ENCODE measurements around the gene PERM1.
"Not testable (repeated sequence)": the region's sequence is repeated elsewhere in the genome, so short reads cannot be mapped to it uniquely, and the experiment has no call there.

Gene PERM1

DNA sequence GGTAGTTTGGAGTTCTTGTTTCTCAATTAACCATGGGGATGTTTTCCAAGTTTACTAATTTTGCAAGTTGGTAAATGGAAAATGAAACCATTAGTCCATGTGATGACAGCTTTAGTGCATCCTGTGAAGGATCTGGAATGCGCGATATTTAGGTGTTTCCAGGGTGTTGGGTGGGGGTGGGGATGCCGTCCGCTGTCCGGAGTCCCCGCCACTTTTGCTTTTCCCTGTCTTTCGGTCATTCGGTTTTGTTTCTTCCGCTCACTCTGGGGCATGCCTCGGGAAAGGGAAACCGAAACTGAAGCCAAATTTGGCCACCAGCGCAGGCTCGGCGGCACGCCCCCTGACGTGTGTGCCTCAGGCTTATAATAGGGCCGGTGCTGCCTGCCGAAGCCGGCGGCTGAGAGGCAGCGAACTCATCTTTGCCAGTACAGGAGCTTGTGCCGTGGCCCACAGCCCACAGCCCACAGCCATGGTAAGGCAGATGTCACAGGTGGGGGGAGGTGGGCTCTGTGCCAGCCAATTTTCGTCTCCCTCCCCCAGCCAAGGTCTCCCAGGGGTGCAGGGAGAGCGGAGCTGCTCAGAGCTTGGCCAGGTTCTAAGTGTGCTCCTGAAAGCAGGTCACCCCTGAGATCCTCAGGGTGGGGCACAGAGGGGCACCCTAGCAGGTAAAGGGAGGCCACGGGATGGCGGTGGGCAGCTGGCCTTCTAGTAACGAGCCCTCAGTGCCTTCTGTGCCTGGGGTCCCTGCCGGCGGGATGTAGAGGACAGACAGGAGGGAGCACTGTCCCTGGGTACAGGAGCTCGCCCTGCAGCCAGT lies 31.4 kb upstream of the PERM1 start, which contains the start of gene ISG15:
Gene ISG15, plus strand, starts transcription at position 393 of the 817 bp plus-strand sequence. Its CDS starts 77 bp downstream, at position 470.
- peak within 1 kb of the TSS; percentile 87 for H3K4me3 ChIP-seq (ENCODE audit: low read depth, low read length)
- H3K9ac ChIP-seq (ENCODE audit: low read depth, low read length), result peak within 1 kb of the TSS; percentile 54
- no peaks in the 10 kb centered on the region for H3K36me3 ChIP-seq (ENCODE audit: control insufficient read depth, insufficient read depth, low read length)

DNA sequence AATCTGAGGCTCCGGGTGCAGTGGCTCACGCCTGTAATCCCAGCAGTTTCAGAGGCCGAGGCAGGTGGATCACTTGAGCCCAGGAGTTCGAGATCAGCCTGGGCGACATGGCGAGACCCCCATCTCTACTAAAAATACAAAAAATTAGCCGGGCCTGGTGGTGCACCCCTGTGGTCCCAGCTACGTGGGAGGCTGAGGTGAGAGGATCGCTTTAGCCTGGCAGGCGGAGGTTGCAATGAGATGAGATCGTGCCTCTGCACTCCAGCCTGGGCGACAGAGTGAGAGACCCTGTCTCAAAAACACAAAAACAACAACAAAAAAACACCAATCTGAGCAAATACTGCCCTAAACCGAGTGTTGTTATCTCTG lies 30.8 kb upstream of the PERM1 start:
- Histone ChIP-seq H3K4me1 (ENCODE audit: control insufficient read depth, insufficient read depth, low read length) (peaks cover 13% of the 10 kb centered on the region), H3K4me3 (ENCODE audit: low read depth, low read length) (peak overlapping the region; percentile 87)
- not testable (repeated sequence) for H3K36me3 ChIP-seq (ENCODE audit: control insufficient read depth, insufficient read depth, low read length); H3K9me3 ChIP-seq (ENCODE audit: control insufficient read depth, insufficient read depth, low read length); H3K27me3 ChIP-seq (ENCODE audit: control insufficient read depth, insufficient read depth, low read length); H3K9ac ChIP-seq (ENCODE audit: low read depth, low read length)

More for the DNA sequence above, 31.4 kb upstream of the PERM1 start, which contains the start of gene ISG15:
- Histone ChIP-seq H3K27me3 (ENCODE audit: control insufficient read depth, insufficient read depth, low read length) (peaks cover 4% of the 10 kb centered on the region), H3K9me3 (ENCODE audit: control insufficient read depth, insufficient read depth, low read length) (no peaks in the 10 kb centered on the region), H3K4me1 (ENCODE audit: control insufficient read depth, insufficient read depth, low read length) (peaks cover 13% of the 10 kb centered on the region)

DNA sequence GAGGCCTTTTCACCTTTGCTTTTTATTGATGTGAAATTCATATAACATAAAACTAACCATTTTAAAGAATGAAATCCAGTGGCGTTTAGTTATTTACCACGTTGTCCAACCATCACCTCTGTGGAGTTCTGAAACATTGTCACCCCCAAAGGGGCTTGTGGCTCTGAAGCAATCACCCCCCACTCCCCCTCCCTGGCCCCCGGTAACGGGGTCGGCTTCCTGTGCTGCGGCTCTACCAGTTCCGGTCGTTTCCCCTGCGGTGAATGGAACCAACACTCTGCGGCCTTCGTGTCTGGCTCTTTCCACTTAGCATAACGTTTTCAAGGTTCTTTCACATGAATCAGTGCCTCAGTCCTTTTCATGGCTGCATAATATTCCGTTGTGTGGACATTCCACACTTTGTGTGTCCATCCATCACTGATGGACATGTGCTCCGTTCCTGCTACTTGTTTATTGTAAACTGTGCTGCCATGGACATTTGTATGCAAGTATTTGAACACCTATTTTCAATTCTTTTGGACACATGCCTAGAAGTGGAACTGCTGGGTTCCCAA lies 29.6 kb upstream of the PERM1 start:
- H3K36me3 ChIP-seq (ENCODE audit: control insufficient read depth, insufficient read depth, low read length), result no peaks in the 10 kb centered on the region
- no peak overlapping the region for H3K4me3 ChIP-seq (ENCODE audit: low read depth, low read length)
- peaks cover 11% of the 10 kb centered on the region for H3K27me3 ChIP-seq (ENCODE audit: control insufficient read depth, insufficient read depth, low read length)
- no peaks in the 10 kb centered on the region for H3K9me3 ChIP-seq (ENCODE audit: control insufficient read depth, insufficient read depth, low read length)
- H3K9ac ChIP-seq (ENCODE audit: low read depth, low read length), result no peak overlapping the region
- H3K4me1 ChIP-seq (ENCODE audit: control insufficient read depth, insufficient read depth, low read length), result peaks cover 13% of the 10 kb centered on the region

DNA sequence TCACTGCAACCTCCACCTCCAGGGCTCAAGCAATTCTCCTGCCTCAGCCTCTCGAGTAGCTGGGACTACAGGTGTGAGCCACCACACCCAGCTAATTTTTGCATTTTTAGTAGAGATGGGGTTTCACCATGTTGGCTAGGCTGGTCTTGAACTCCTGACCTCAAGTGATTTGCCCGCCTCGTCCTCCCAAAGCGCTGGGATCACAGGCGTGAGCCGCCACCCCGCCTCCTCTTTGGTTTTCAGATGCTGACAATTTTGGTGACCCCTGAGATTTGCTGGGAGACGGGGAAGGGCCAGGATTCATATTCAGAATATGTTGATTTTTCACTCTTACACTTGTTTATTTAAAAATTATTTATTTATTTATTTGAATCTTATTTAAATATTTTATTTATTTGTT lies 28.2 kb upstream of the PERM1 start:
- H3K4me3 ChIP-seq (ENCODE audit: low read depth, low read length), result not testable (repeated sequence)

DNA sequence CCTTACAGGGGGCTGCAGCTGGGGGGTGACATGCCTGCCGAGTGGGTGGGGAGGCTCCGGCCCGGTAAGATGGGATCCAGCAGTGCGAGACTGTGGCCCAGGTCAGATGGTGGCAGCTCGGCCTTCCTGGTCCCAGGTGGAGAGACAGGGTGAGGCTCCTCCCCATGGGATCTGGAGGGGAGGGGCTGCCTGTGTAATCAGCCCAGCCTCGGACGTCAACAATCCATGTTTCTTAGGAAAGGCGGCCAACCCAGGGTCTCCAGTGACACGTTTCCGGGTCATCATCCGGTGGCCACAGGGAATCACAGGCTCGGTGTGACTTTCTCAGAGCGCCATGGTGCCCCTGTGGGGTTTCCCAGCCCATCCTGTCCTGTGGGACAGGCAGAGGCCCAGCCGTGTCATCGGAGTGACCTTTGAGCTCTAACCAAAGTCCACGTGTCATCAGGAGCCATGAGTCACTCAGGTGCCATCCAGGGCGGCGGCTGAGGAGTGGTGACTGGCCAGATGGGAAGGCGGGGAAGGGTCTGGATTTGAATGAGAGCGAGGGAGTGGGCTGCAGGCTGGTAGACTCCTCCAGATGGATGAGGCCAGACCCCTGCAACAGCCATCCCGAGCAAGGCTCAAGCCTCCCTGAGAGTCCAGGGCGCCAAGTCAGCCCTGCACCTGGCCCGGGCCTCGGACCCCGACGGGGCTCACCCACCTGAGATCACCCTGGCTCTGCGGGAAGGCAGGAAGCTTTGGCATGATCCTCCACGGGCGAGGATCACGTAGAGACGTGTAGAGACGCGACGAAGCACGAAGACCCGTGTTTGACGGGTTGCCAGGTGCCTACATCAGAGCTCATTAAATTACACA lies 24.6 kb upstream of the PERM1 start:
- Histone ChIP-seq H3K9me3 (ENCODE audit: control insufficient read depth, insufficient read depth, low read length) (no peaks in the 10 kb centered on the region), H3K4me3 (ENCODE audit: low read depth, low read length) (no peak overlapping the region), H3K4me1 (ENCODE audit: control insufficient read depth, insufficient read depth, low read length) (peaks cover 3% of the 10 kb centered on the region), H3K9ac (ENCODE audit: low read depth, low read length) (no peak overlapping the region), H3K36me3 (ENCODE audit: control insufficient read depth, insufficient read depth, low read length) (no peaks in the 10 kb centered on the region), H3K27me3 (ENCODE audit: control insufficient read depth, insufficient read depth, low read length) (peaks cover 30% of the 10 kb centered on the region)

More for the DNA sequence above, 28.2 kb upstream of the PERM1 start:
- H3K4me1 ChIP-seq (ENCODE audit: control insufficient read depth, insufficient read depth, low read length), result peaks cover 13% of the 10 kb centered on the region
- not testable (repeated sequence) for H3K9ac ChIP-seq (ENCODE audit: low read depth, low read length); H3K36me3 ChIP-seq (ENCODE audit: control insufficient read depth, insufficient read depth, low read length); H3K9me3 ChIP-seq (ENCODE audit: control insufficient read depth, insufficient read depth, low read length)
- H3K27me3 ChIP-seq (ENCODE audit: control insufficient read depth, insufficient read depth, low read length), result peaks cover 12% of the 10 kb centered on the region

DNA sequence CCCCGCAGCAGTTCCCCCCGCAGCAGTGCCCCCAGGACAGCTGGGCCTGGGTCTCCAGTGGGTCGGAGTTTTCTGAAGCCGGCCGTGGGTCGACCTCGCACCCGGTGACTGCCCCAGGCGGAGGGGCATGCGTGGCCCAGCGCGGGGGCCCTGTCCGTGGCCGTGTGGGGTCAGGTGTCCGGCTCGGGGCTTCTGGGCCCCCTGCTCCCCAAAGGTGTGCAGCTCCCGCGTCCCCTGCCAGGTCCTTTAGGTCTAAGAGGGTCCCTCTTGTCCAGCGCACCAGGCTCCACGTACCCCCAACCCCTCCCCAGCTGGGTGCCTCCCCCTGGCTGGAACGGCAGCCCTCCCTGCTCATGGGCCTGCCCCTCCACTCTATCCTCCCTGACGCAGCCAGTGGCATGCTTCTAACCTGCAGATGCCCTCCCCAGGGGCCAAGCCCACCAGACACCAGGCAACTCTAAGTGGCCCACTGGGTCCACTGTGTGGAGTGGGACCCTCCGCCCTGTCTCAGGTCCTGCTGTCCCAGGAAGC lies 23.9 kb upstream of the PERM1 start:
- Histone ChIP-seq H3K9me3 (ENCODE audit: control insufficient read depth, insufficient read depth, low read length) (no peaks in the 10 kb centered on the region), H3K27me3 (ENCODE audit: control insufficient read depth, insufficient read depth, low read length) (peaks cover 36% of the 10 kb centered on the region), H3K4me1 (ENCODE audit: control insufficient read depth, insufficient read depth, low read length) (peaks cover 3% of the 10 kb centered on the region), H3K36me3 (ENCODE audit: control insufficient read depth, insufficient read depth, low read length) (no peaks in the 10 kb centered on the region), H3K4me3 (ENCODE audit: low read depth, low read length) (no peak overlapping the region), H3K9ac (ENCODE audit: low read depth, low read length) (no peak overlapping the region)

DNA sequence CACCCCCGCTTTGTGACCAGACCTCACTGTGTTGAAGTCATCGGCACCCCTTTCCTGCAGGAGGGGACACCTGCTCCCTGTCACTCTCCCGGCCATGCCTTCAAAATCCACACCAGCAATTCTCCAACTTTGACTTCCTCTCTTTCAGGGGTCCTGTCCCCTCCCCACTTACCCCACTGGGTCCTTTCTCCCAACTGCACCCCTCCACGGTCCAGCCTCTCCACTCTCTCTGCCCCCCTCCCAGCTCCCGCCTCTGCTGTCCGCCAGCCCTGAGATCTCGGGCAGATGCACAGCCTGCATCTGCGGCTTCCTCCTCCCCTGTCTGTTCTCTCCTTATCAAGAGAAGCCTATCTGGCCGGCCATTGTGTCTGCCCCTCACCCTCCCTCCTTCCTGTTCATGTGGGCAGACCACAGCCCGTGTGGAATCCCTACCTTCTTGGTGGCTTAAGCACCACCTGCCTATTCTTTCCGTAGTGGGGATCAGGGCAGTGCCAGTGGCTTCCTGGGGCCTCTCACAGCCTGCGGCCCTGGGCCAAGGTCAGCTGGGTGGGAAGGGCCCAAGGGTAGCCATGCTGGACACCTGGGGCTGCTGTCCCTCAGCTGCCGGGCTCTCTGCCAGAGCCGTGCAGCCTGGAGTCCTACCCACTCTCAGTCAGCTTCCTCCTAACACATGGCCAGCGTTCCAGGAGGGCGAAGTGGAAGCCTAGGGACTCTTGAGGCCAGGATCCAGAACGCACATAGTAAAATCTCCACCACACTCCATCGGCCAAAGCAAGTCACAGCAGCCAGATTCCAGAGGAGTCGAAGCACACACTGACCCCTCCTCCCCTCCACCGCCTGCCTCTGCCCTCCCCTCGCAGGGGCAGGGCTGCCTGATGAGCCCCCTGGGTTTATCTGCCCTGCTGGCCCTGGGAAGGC lies 23.1 kb upstream of the PERM1 start:
- Histone ChIP-seq H3K4me3 (ENCODE audit: low read depth, low read length) (no peak overlapping the region), H3K36me3 (ENCODE audit: control insufficient read depth, insufficient read depth, low read length) (no peaks in the 10 kb centered on the region), H3K27me3 (ENCODE audit: control insufficient read depth, insufficient read depth, low read length) (peaks cover 37% of the 10 kb centered on the region), H3K4me1 (ENCODE audit: control insufficient read depth, insufficient read depth, low read length) (peaks cover 3% of the 10 kb centered on the region), H3K9me3 (ENCODE audit: control insufficient read depth, insufficient read depth, low read length) (no peaks in the 10 kb centered on the region), H3K9ac (ENCODE audit: low read depth, low read length) (no peak overlapping the region)

DNA sequence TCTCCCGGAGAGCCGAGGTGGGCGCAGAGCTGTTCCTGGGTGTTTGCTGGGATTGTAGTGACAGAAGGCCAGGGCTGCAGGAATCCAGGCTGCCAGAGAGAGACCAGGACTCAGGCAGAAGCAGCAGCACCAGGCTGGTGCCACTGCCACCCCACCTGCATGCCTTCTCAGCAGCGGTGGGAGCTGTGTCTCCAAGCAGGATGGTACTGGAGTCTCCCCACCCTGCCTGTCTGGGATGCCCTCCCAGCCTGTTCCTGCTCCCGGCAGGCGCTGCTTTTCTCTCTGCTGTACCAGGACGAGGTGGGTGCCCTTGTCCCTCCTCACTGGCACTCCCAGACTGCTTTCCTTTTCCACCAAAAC lies 22.5 kb upstream of the PERM1 start:
- Histone ChIP-seq H3K4me3 (ENCODE audit: low read depth, low read length) (no peak overlapping the region), H3K9ac (ENCODE audit: low read depth, low read length) (no peak overlapping the region), H3K4me1 (ENCODE audit: control insufficient read depth, insufficient read depth, low read length) (peaks cover 3% of the 10 kb centered on the region)

DNA sequence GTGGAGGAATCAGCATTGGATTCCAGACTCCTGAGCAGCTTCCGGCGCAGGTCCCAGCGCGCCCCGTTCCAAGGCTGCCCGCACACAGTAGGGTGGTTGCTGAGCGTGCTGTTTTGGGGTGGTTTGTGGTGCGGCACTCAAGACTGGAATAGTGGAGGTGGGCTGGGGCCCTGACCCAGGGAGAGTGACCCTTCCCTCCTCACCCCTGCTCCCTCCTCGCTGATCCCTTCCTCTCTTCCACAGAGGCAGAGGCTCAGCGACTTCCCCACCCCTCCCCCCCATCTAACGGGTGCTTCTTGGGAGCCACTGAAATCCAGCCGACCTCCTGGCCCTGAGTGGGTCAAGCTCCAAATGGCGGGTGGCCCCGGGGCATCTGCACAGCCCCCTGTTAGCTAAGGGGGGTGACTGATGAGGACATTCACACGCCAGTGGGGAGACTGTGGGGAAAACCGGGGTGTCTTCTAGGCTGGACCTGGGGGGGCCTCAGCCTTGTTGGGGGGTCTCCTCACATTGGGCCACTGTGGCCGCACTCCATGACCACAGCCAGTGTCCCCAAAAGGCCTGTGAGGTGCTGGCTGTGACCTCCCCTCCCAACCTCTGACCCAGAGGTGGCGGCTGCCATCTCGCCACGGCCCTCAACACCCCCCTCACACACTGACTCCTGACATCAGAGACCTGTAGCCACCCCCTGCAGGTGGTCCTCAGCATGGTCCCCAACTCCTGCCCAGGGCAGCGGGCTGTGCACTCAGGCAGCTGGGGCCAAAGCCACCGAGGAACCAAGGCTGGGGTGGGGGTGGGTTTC lies 21.9 kb upstream of the PERM1 start:
- H3K36me3 ChIP-seq (ENCODE audit: control insufficient read depth, insufficient read depth, low read length), result no peaks in the 10 kb centered on the region
- no peak overlapping the region for H3K4me3 ChIP-seq (ENCODE audit: low read depth, low read length)
- no peaks in the 10 kb centered on the region for H3K9me3 ChIP-seq (ENCODE audit: control insufficient read depth, insufficient read depth, low read length)
- peaks cover 37% of the 10 kb centered on the region for H3K27me3 ChIP-seq (ENCODE audit: control insufficient read depth, insufficient read depth, low read length)
- no peak overlapping the region for H3K9ac ChIP-seq (ENCODE audit: low read depth, low read length)
- H3K4me1 ChIP-seq (ENCODE audit: control insufficient read depth, insufficient read depth, low read length), result peaks cover 3% of the 10 kb centered on the region

More for the DNA sequence above, 22.5 kb upstream of the PERM1 start:
- Histone ChIP-seq H3K36me3 (ENCODE audit: control insufficient read depth, insufficient read depth, low read length) (no peaks in the 10 kb centered on the region), H3K27me3 (ENCODE audit: control insufficient read depth, insufficient read depth, low read length) (peaks cover 39% of the 10 kb centered on the region), H3K9me3 (ENCODE audit: control insufficient read depth, insufficient read depth, low read length) (no peaks in the 10 kb centered on the region)

DNA sequence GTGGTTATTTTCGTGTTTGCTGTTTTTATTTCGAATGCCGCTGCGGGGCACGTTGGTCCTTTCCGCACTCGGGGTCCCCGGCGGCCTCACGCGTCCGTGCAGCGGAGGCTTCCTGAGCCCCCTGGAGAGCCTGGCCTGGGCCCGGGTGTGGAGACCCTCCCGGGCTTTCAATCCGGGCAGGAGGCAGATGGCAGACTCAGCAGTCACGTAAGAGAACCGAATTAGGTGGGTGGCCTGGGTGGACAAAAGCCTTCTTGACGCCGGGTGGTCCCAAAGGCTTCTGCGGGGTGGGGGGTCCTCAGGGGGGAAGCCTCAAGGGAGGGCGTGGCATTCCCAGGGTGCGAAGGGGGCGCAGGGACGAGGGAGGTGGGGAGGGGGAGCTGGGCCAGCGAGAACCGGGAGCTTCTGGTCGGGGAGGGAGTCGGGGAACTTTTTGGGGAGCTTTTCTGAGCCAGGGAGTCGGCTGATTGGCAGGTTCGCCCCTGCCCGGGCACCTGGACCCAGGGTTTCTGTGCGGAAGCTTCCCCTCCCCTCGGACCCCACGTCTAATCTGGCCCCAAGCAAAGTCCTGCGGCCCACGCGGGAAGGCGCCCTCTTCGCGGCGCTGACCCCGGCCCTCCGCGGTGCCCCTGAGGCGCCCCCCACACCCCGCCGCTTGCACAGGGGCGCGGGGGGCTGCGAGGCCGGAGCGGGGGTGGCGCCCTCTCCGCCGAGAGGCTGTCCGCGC lies 19.3 kb upstream of the PERM1 start:
- Histone ChIP-seq H3K4me1 (ENCODE audit: control insufficient read depth, insufficient read depth, low read length) (peaks cover 3% of the 10 kb centered on the region), H3K36me3 (ENCODE audit: control insufficient read depth, insufficient read depth, low read length) (no peaks in the 10 kb centered on the region), H3K9me3 (ENCODE audit: control insufficient read depth, insufficient read depth, low read length) (no peaks in the 10 kb centered on the region), H3K9ac (ENCODE audit: low read depth, low read length) (no peak overlapping the region), H3K4me3 (ENCODE audit: low read depth, low read length) (peak overlapping the region; percentile 61), H3K27me3 (ENCODE audit: control insufficient read depth, insufficient read depth, low read length) (peaks cover 46% of the 10 kb centered on the region)
